Measurements from ENCODE around the gene NAA16. TPM values are rescaled to one million over a fixed set of nuclear protein-coding genes. Genes with fewer than 3 reads are reported as not detected.

Gene NAA16
- total and polyA plus RNA-seq, 2 donors (not counting 1 experiment from before 2014, with no cell fraction given), result 14.3 to 33.5 TPM

GRCh38 chr13:41313117-41313516 lies 2.0 kb downstream of the NAA16 start:
- Mint-ChIP-seq H3K27me3 (no peaks in the 10 kb centered on the region), H3K4me3 (no peak overlapping the region), H3K4me1 (peaks cover 39% of the 10 kb centered on the region), H3K9me3 (ENCODE audit: insufficient read depth) (no peaks in the 10 kb centered on the region), H3K27ac (no peak overlapping the region)
- ATAC-seq (ENCODE audit: low read depth) (no peak), DNase-seq (no peak)
- POLR2A ChIA-PET, result no interaction called here
- Histone ChIP-seq H4K20me1 (ENCODE audit: control insufficient read depth, insufficient read depth, low read length, poor library complexity, severe bottlenecking) (peaks cover 22% of the 10 kb centered on the region), H3K4me1 (ENCODE audit: control insufficient read depth in 2 of 2, insufficient read depth in 2 of 2, low read length in 2 of 2) (peaks cover 26 to 27% of the 10 kb centered on the region in 2 donors), H3K27ac (ENCODE audit: low read length in 2 of 2) (no peak overlapping the region), H3K9ac (ENCODE audit: low read length) (no peak overlapping the region), H3K79me2 (ENCODE audit: control insufficient read depth, insufficient read depth, low read length) (peaks cover 82% of the 10 kb centered on the region), H2AFZ (ENCODE audit: insufficient read depth, low read depth, low read length, poor library complexity, severe bottlenecking) (no peak overlapping the region), H3K4me3 (ENCODE audit: control extremely low read depth in 1 of 5, extremely low read depth in 1 of 5, insufficient read depth in 1 of 5, low read depth in 2 of 5, low read length in 4 of 5) (no peak overlapping the region), H3K4me2 (replicated peaks; ENCODE audit: low read depth, low read length, poor library complexity, severe bottlenecking) (peak overlapping the region; percentile 93), H3K27me3 (replicated peaks in 1 of 4; ENCODE audit: control extremely low read depth in 1 of 4, control insufficient read depth in 3 of 4, insufficient read depth in 4 of 4, low read length in 3 of 4) (no peaks in the 10 kb centered on the region), H3K36me3 (replicated peaks in 1 of 2; ENCODE audit: control extremely low read depth in 1 of 2, control insufficient read depth in 1 of 2, extremely low read depth in 1 of 2, insufficient read depth in 2 of 2, low read length in 1 of 2) (no peaks in the 10 kb centered on the region), H3K9me3 (ENCODE audit: control extremely low read depth in 1 of 3, control insufficient read depth in 2 of 3, insufficient read depth in 1 of 3, low read length in 2 of 3) (no peaks in the 10 kb centered on the region)
- TF ChIP-seq EZH2 (IDR thresholded peaks at IDR 0.05; ENCODE audit: borderline replicate concordance, insufficient read depth, low read depth, low read length, poor library complexity, severe bottlenecking) (no peak), CTCF (IDR thresholded peaks at IDR 0.05) (no peak)
- CTCF ChIA-PET, result interaction anchor here (1.4 kb wide), 1 partner anchor 91 kb away, joined by 3 read pairs; no protein-coding TSS in a partner anchor
- intact Hi-C loops (cut with micrococcal nuclease), result loop anchor here (5.0 kb wide), 1 partner anchor 734 kb away; the partner anchor contains the start of gene DGKH
- WGBS (ENCODE audit: insufficient coverage), result no CpG with 5 or more reads among the region's 5 CpGs

DNA sequence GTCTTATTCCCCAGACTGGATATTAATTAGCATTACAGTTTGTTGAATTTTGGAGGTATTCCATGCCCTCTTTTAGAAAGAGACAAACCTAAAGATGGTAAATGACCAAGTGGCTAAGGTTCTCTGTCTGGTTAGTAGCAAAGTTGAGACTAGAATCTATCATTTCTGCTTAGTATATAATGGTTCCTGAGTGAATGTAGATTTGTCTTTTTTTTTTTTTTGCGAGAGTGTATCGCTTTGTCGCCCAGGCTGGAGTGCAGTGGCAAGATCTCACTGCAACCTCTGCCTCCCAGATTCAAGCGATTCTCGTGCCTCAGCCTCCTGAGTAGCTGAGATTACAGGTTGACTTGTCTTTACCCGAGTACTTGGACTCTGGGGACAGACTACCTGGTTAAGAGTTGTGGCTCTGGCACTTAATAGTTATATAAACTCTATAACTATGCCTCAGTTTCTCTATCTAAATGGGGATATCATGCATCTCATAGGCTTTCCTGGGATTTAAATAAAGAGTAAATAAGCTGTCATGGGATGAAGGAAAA lies 2.7 kb downstream of the NAA16 start:
- no peaks in the 10 kb centered on the region for H3K9me3 Mint-ChIP-seq (ENCODE audit: insufficient read depth)
- H3K9ac ChIP-seq (ENCODE audit: low read length), result no peak overlapping the region
- POLR2A ChIA-PET, result no interaction called here
- no peaks in the 10 kb centered on the region for H3K9me3 ChIP-seq (ENCODE audit: control extremely low read depth in 1 of 3, control insufficient read depth in 2 of 3, insufficient read depth in 1 of 3, low read length in 2 of 3)
- H3K4me1 ChIP-seq (ENCODE audit: control insufficient read depth in 2 of 2, insufficient read depth in 2 of 2, low read length in 2 of 2), result peaks cover 26 to 27% of the 10 kb centered on the region in 2 donors
- no peak overlapping the region for H3K4me3 ChIP-seq (ENCODE audit: control extremely low read depth in 1 of 5, extremely low read depth in 1 of 5, insufficient read depth in 1 of 5, low read depth in 2 of 5, low read length in 4 of 5)
- 93% methylated on average over 2 of the region's 6 CpGs for WGBS (ENCODE audit: insufficient coverage)
- no peak overlapping the region for H3K27ac ChIP-seq (ENCODE audit: low read length in 2 of 2)
- H3K27me3 Mint-ChIP-seq, result no peaks in the 10 kb centered on the region
- peaks cover 22% of the 10 kb centered on the region for H4K20me1 ChIP-seq (ENCODE audit: control insufficient read depth, insufficient read depth, low read length, poor library complexity, severe bottlenecking)
- no peaks in the 10 kb centered on the region for H3K27me3 ChIP-seq (replicated peaks in 1 of 4; ENCODE audit: control extremely low read depth in 1 of 4, control insufficient read depth in 3 of 4, insufficient read depth in 4 of 4, low read length in 3 of 4)
- ATAC-seq (ENCODE audit: low read depth), result no peak
- peaks cover 87% of the 10 kb centered on the region for H3K79me2 ChIP-seq (ENCODE audit: control insufficient read depth, insufficient read depth, low read length)
- H3K4me2 ChIP-seq (replicated peaks; ENCODE audit: low read depth, low read length, poor library complexity, severe bottlenecking), result no peak overlapping the region
- H3K4me3 Mint-ChIP-seq, result no peak overlapping the region
- H3K4me1 Mint-ChIP-seq, result peaks cover 39% of the 10 kb centered on the region
- no peak overlapping the region for H2AFZ ChIP-seq (ENCODE audit: insufficient read depth, low read depth, low read length, poor library complexity, severe bottlenecking)
- CTCF ChIA-PET, result interaction anchor here (0.6 to 1.4 kb wide), 2 partner anchors 84 to 91 kb away, joined by 3 read pairs; no protein-coding TSS in a partner anchor
- intact Hi-C loops (cut with micrococcal nuclease), result loop anchor here (5.0 kb wide), 1 partner anchor 734 kb away; the partner anchor contains the start of gene DGKH
- H3K36me3 ChIP-seq (replicated peaks in 1 of 2; ENCODE audit: control extremely low read depth in 1 of 2, control insufficient read depth in 1 of 2, extremely low read depth in 1 of 2, insufficient read depth in 2 of 2, low read length in 1 of 2), result no peaks in the 10 kb centered on the region
- DNase-seq, result no peak
- TF ChIP-seq EZH2 (IDR thresholded peaks at IDR 0.05; ENCODE audit: borderline replicate concordance, insufficient read depth, low read depth, low read length, poor library complexity, severe bottlenecking), result no peak
- no peak for TF ChIP-seq CTCF (IDR thresholded peaks at IDR 0.05)
- H3K27ac Mint-ChIP-seq, result no peak overlapping the region
